ENCODE measurements around the gene FAM168B. TPM values are rescaled to one million over a fixed set of nuclear protein-coding genes. Genes with fewer than 3 reads are reported as not detected.
"Not testable (repeated sequence)": the region's sequence is repeated elsewhere in the genome, so short reads cannot be mapped to it uniquely, and the experiment has no call there.

FAM168B gene
- total RNA-seq, 2 donors from 2014 or later, result 125 to 192 TPM

GRCh38 chr2:131092458-131093005, 728 bp downstream of the FAM168B start:
- no peak for DNase-seq (ENCODE audit: low spot score)

GRCh38 chr2:131085646-131086045, 7.6 kb downstream of the FAM168B start:
- intact Hi-C loops (cut with DNase I), result no loop called here
- TF ChIP-seq POLR2AphosphoS5 (IDR thresholded peaks at IDR 0.05) (no peak), POLR2A (IDR thresholded peaks at IDR 0.05) (no peak)
- TF ChIP-seq, protein P1, sequence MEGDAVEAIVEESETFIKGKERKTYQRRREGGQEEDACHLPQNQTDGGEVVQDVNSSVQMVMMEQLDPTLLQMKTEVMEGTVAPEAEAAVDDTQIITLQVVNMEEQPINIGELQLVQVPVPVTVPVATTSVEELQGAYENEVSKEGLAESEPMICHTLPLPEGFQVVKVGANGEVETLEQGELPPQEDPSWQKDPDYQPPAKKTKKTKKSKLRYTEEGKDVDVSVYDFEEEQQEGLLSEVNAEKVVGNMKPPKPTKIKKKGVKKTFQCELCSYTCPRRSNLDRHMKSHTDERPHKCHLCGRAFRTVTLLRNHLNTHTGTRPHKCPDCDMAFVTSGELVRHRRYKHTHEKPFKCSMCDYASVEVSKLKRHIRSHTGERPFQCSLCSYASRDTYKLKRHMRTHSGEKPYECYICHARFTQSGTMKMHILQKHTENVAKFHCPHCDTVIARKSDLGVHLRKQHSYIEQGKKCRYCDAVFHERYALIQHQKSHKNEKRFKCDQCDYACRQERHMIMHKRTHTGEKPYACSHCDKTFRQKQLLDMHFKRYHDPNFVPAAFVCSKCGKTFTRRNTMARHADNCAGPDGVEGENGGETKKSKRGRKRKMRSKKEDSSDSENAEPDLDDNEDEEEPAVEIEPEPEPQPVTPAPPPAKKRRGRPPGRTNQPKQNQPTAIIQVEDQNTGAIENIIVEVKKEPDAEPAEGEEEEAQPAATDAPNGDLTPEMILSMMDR (IDR thresholded peaks at IDR 0.05), result no peak
- peaks cover 0 to 21% of the 10 kb centered on the region in 2 donors for H3K36me3 ChIP-seq
- no peaks in the 10 kb centered on the region for H3K4me1 ChIP-seq (replicated peaks)
- 91% methylated on average over 2 of the region's 2 CpGs for WGBS
- DNase-seq (ENCODE audit: low spot score), result no peak
- no peaks in the 10 kb centered on the region for H3K27me3 ChIP-seq (replicated peaks; ENCODE audit: insufficient read depth)
- H3K4me3 ChIP-seq, result no peak overlapping the region
- no peaks in the 10 kb centered on the region for H3K9me3 ChIP-seq
- H3K27ac ChIP-seq, result no peak overlapping the region

More at GRCh38 chr2:131092458-131093005, 728 bp downstream of the FAM168B start:
- Histone ChIP-seq H3K27me3 (replicated peaks; ENCODE audit: insufficient read depth) (no peaks in the 10 kb centered on the region), H3K36me3 (peaks cover 0 to 8% of the 10 kb centered on the region in 2 donors), H3K9me3 (no peaks in the 10 kb centered on the region), H3K4me1 (replicated peaks) (no peaks in the 10 kb centered on the region), H3K4me3 (peak overlapping the region; percentile 86 to 93), H3K27ac (peak overlapping the region; percentile 90 to 98)
- intact Hi-C loops (cut with DNase I), result loop anchor here (10.0 kb wide), 2 partner anchors 298 to 748 kb away; partner anchors contain the start of gene IMP4
- under 1% methylated on average over 21 of the region's 26 CpGs for WGBS
- TF ChIP-seq POLR2A (IDR thresholded peaks at IDR 0.05) (no peak), POLR2AphosphoS5 (IDR thresholded peaks at IDR 0.05) (peak; percentile 29)

GRCh38 chr2:131081190-131081589, 12.1 kb downstream of the FAM168B start:
- 94% methylated on average over 4 of the region's 4 CpGs for WGBS
- Histone ChIP-seq H3K9me3 (no peaks in the 10 kb centered on the region), H3K27ac (no peak overlapping the region), H3K4me1 (replicated peaks) (peaks cover 3% of the 10 kb centered on the region), H3K36me3 (peaks cover 0 to 13% of the 10 kb centered on the region in 2 donors), H3K4me3 (no peak overlapping the region), H3K27me3 (replicated peaks; ENCODE audit: insufficient read depth) (no peaks in the 10 kb centered on the region)
- DNase-seq (ENCODE audit: low spot score), result no peak
- intact Hi-C loops (cut with DNase I), result no loop called here
- no peak for TF ChIP-seq POLR2A (IDR thresholded peaks at IDR 0.05)
- TF ChIP-seq POLR2AphosphoS5 (IDR thresholded peaks at IDR 0.05), result no peak
- TF ChIP-seq, protein P1 (IDR thresholded peaks at IDR 0.05), result no peak

GRCh38 chr2:131079931-131080330, 13.3 kb downstream of the FAM168B start:
- H3K4me3 ChIP-seq; intact Hi-C loops (cut with DNase I); DNase-seq (ENCODE audit: low spot score); H3K9me3 ChIP-seq; H3K27ac ChIP-seq; H3K27me3 ChIP-seq (replicated peaks; ENCODE audit: insufficient read depth); H3K4me1 ChIP-seq (replicated peaks): not testable (repeated sequence)
- 91% methylated on average over 6 of the region's 6 CpGs for WGBS
- peaks cover 0 to 13% of the 10 kb centered on the region in 2 donors for H3K36me3 ChIP-seq

DNA sequence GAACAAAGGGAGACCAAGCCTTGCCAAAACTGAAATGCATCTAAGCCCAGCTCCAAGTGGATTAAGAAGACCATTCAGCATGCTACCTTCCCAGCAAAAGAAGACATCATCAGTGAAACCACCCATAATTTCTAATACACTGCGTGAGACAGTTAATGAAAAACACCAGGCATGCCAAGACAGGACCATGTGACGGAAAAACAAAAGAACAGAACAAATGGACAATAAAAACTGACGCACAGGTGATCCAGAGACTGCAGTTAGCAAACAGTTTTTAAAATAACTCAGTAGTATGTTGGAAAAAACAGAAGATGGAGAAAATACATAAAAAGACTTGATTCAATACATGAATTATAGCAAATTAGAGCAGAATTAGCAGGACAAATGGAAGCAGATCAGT, 15.3 kb downstream of the FAM168B start:
- no peak overlapping the region for H3K4me3 ChIP-seq
- H3K4me1 ChIP-seq (replicated peaks), result peaks cover 7% of the 10 kb centered on the region
- TF ChIP-seq POLR2A (IDR thresholded peaks at IDR 0.05), result no peak
- peak; percentile 53 for TF ChIP-seq POLR2AphosphoS5 (IDR thresholded peaks at IDR 0.05)
- TF ChIP-seq, protein P1 (IDR thresholded peaks at IDR 0.05), result no peak
- H3K27ac ChIP-seq, result peak overlapping the region in 1 of 2 donors; percentile 40
- peaks cover 0 to 13% of the 10 kb centered on the region in 2 donors for H3K36me3 ChIP-seq
- 39% methylated on average over 3 of the region's 3 CpGs for WGBS
- peak; percentile 9 for DNase-seq (ENCODE audit: low spot score)
- H3K9me3 ChIP-seq, result no peaks in the 10 kb centered on the region
- intact Hi-C loops (cut with DNase I), result no loop called here
- no peaks in the 10 kb centered on the region for H3K27me3 ChIP-seq (replicated peaks; ENCODE audit: insufficient read depth)

All from prostate gland (tissue), 2 donors.